Adrenal gland (tissue), 12 donors: ENCODE data around the gene CDK5RAP2. TPM values are rescaled to one million over a fixed set of nuclear protein-coding genes. Genes with fewer than 3 reads are reported as not detected.

Experiments used
- DNase-seq, 7 donors: peaks; one replicate each; pipeline ENCODE4 v3.0.0-alpha.2; 2019 to 2020
- H3K27ac ChIP-seq, 5 donors: fragments of 200-600 bp; sonication (generic) in 4 of 5; 1 replicate in 3 of 5; 2 replicates in 2 of 5; pipeline versions ENCODE4 v1.5.1 to v1.8.0; 2016 to 2020; ENCODE audit warnings: mild to moderate bottlenecking in 1 of 5
- H3K27me3 ChIP-seq: fragments of 200-600 bp; 2 replicates; pipeline ENCODE4 v1.8.0; 2021
- H3K36me3 ChIP-seq, 2 donors: fragments of 200-600 bp; replicated peaks in 1 of 2; 1 replicate in 1 of 2; 2 replicates in 1 of 2; pipeline versions ENCODE4 v1.5.1 to v1.8.0; 2018 to 2022
- H3K4me1 ChIP-seq, 2 donors: fragments of 200-600 bp; replicated peaks in 1 of 2; 1 replicate in 1 of 2; 2 replicates in 1 of 2; pipeline versions ENCODE4 v1.5.1 to v1.8.0; 2018 to 2021
- H3K4me3 ChIP-seq, 4 donors: fragments of 200-600 bp; sonication (generic) in 3 of 4; one replicate each; pipeline ENCODE4 v1.5.1; 2016 to 2018
- H3K9me3 ChIP-seq, 3 donors: fragments of 200-600 bp; sonication (generic) in 1 of 3; replicated peaks in 1 of 3; 1 replicate in 2 of 3; 2 replicates in 1 of 3; pipeline versions ENCODE4 v1.5.1 to v1.8.0; 2016 to 2021
- CTCF ChIP-seq, 6 experiments: fragments of 450-650 bp in 4 of 6; fragments of 200-600 bp in 2 of 6; sonication (generic) in 1 of 6; IDR thresholded peaks; 1 replicate in 5 of 6; 2 replicates in 1 of 6; pipeline versions ENCODE4 v1.5.1 to v1.8.0; 2016 to 2021; ENCODE audit warnings: antibody characterized with exemption in 6 of 6, mild to moderate bottlenecking in 2 of 6, moderate library complexity in 1 of 6
- POLR2A ChIP-seq, 2 donors: fragments of 450-650 bp; IDR thresholded peaks; one replicate each; pipeline ENCODE4 v1.6.1; 2017; ENCODE audit warnings: antibody characterized with exemption in 2 of 2, mild to moderate bottlenecking in 2 of 2, moderate library complexity in 1 of 2
- WGBS, 4 donors: extraction: QIAGEN DNeasy Blood & Tissue Kit in 2 of 4; methylation state at CpG; one replicate each; pipeline versions ENCODE4 v1.1.5 to v1.1.7; 2013 to 2017; 5-methylcytosine and 5-hydroxymethylcytosine counted together
- intact Hi-C, 2 donors: fragments of 100-400 bp; cut with DNase I; formaldehyde crosslinking; loops; one replicate each; pipeline versions ENCODE4 v1.14.1 to v1.15.0; 2022 to 2023
- polyA plus RNA-seq, 3 donors: library from polyadenylated mRNA; stranded (reverse); fragments of 200-250 nt in 2 of 3; fragments of 350-450 nt in 1 of 3; fragmentation: Illumina TruSeq in 1 of 3; extraction: RNeasy Lipid Tissue Mini Kit (QIAGEN cat#74804) in 1 of 3; gene quantifications; one replicate each; pipeline ENCODE4 v1.2.3, GENCODE V29; 2013 to 2014
- total RNA-seq, 9 donors: library from RNA; depleted of rRNA in 4 of 9; stranded (reverse); fragments of >200 nt in 4 of 9; fragments of 120-200 nt in 1 of 9; fragmentation: NEBNext Ultra II Directional in 1 of 9; extraction: Animal tissue kit (Norgen Biotek cat#: 25700) in 1 of 9; gene quantifications; one replicate each; pipeline versions ENCODE4 v1.1.0 to v1.2.4, GENCODE V29; 2013 to 2023
- donor health status: healthy with polysubstance abuse.
- donor health status: Bipolar disorder and iron deficiency.
- donor health status: DM: yes; HTN: yes; CAD: no.
- donor health status: DM: no; HTN: no; CAD: no.
- donor health status: DM: no; HTN: no; CAD: no.
- donor health status: DM: yes; HTN: yes; CAD: no.

The CDK5RAP2 gene
- total and polyA plus RNA-seq, 12 donors, result 26.0 to 60.7 (median 41.9) TPM

DNA sequence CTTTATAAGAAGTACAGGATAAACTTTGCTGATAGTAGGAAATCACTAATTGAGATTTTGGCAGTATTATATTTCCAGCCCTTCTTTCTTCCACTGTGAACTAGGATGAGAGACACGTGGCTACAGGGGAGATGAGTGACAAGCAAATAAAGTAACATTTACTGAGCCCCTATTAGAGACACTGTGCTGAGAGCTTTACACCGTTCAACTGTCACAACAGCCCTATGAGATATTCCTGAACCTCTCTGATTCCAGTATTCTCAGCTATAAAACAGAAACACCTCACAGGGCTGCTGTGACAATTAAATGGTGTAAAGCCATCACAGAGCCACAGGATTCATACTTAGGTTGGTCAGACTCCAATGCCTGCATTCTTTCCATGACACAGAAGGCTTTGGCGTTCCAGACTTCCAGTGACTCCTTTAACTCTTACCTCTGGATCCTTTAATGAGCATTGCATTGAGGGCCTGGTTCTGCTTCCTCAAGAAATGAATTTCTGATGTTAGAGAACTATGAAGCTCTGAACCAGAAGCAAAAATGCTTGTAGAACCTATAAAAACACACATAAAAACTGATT is 169.0 kb downstream of the CDK5RAP2 start:
- Histone ChIP-seq H3K27ac (no peak overlapping the region), H3K27me3 (no peaks in the 10 kb centered on the region), H3K4me3 (no peak overlapping the region), H3K9me3 (no peaks in the 10 kb centered on the region), H3K4me1 (peaks cover 0 to 9% of the 10 kb centered on the region in 2 donors), H3K36me3 (peaks cover 0 to 21% of the 10 kb centered on the region in 2 donors)
- no peak for DNase-seq
- intact Hi-C loops, result no loop called here
- TF ChIP-seq POLR2A (IDR thresholded peaks at IDR 0.05) (no peak), CTCF (IDR thresholded peaks at IDR 0.05) (no peak)
- WGBS, 4 donors, result 81 to 86% (median 83%) methylated on average over 3 of the region's 3 CpGs

DNA sequence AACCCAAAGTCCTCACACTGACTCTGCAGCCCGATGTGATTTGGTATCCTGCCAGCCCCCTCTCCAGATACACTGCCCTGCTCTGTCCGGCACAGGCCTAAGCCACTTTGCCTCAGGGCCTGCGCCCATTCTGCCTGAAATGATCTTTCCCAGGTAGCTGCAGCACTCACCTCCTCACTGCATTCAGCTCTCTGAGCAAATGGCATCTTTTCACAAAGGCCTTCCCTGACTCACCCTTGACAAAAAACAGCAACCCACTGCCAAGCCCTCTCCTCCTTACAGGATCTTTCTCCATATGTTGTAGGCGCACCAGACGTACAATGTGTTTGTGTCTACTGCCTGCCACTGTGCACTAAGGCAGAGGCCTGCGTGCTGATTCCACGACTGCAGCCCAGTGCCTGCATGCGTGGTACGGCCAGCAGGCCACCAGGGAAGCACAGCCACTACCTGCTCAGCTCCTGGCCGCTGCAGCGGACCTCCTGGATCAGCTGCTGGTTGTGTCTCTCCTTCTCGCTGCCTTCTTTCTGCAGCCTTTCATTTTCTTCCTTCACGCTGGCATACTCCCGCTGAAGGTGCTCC is 171.2 kb downstream of the CDK5RAP2 start:
- H3K27me3 ChIP-seq, result no peaks in the 10 kb centered on the region
- no peaks in the 10 kb centered on the region for H3K9me3 ChIP-seq
- peaks cover 0 to 11% of the 10 kb centered on the region in 2 donors for H3K4me1 ChIP-seq
- intact Hi-C loops, result no loop called here
- H3K4me3 ChIP-seq, result no peak overlapping the region
- H3K36me3 ChIP-seq, result peaks cover 0 to 21% of the 10 kb centered on the region in 2 donors
- DNase-seq, result no peak
- H3K27ac ChIP-seq, result no peak overlapping the region
- TF ChIP-seq CTCF (IDR thresholded peaks at IDR 0.05) (no peak), POLR2A (IDR thresholded peaks at IDR 0.05) (no peak)
- WGBS, 4 donors, result 91 to 97% (median 94%) methylated on average over 12 to 14 of the region's 14 CpGs

GRCh38 chr9:120405860-120406259 is 174.1 kb downstream of the CDK5RAP2 start:
- H3K9me3 ChIP-seq, result no peaks in the 10 kb centered on the region
- no peaks in the 10 kb centered on the region for H3K27me3 ChIP-seq
- intact Hi-C loops, result no loop called here
- DNase-seq, result no peak
- TF ChIP-seq CTCF (IDR thresholded peaks at IDR 0.05) (no peak), POLR2A (IDR thresholded peaks at IDR 0.05) (no peak)
- WGBS, 4 donors, result 94 to 100% (median 97%) methylated on average over 2 of the region's 2 CpGs
- H3K27ac ChIP-seq, result no peak overlapping the region
- peaks cover 0 to 29% of the 10 kb centered on the region in 2 donors for H3K36me3 ChIP-seq
- peaks cover 3 to 16% of the 10 kb centered on the region in 2 donors for H3K4me1 ChIP-seq
- no peak overlapping the region for H3K4me3 ChIP-seq

DNA sequence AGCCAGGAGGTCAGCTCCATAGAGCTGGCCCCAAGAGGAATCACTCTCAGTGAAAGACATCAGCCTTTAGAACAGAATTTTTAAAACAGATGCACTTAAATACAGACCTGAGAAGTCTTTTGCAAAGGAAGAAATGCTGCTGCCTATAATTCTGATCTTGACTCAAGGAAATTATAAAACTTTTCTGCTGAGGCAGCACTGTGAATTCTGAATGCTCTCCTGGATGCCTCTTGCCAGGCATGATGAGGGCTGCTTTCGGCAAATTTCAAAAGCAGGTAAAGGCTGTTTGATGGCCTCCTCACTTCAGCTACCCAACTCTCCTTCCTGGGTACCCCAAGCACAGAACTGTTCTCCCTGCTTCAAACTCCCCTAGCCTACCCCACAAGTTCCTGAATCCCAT is 174.8 kb downstream of the CDK5RAP2 start:
- Histone ChIP-seq H3K36me3 (peaks cover 0 to 35% of the 10 kb centered on the region in 2 donors), H3K27me3 (no peaks in the 10 kb centered on the region), H3K4me3 (no peak overlapping the region), H3K4me1 (peaks cover 3 to 14% of the 10 kb centered on the region in 2 donors), H3K27ac (no peak overlapping the region), H3K9me3 (no peaks in the 10 kb centered on the region)
- 93 to 100% (median 99%) methylated on average over 1 of the region's 1 CpG for WGBS, 4 donors
- intact Hi-C loops, result no loop called here
- TF ChIP-seq CTCF (IDR thresholded peaks at IDR 0.05), result no peak
- TF ChIP-seq POLR2A (IDR thresholded peaks at IDR 0.05), result no peak
- no peak for DNase-seq
